Activated CD8-positive, alpha-beta T cell treated with anti-CD3 and anti-CD28 coated beads for 36 hours (primary cell): ENCODE data around the gene CALHM1. TPM values are rescaled to one million over a fixed set of nuclear protein-coding genes. Genes with fewer than 3 reads are reported as not detected.

Experiments
- ATAC-seq: fragments of 200-7000 bp; cut with Tn5 transposase; one replicate; pipeline ENCODE4 v1.10.0; 2021; ENCODE audit warnings: mild to moderate bottlenecking, moderate library complexity
- CTCF ChIA-PET: fragments of 350-600 bp; sonication (Branson Sonifier 250); formaldehyde crosslinking; loops from one replicate; lab custom pipeline; 2021; ENCODE audit warnings: antibody characterized with exemption; lab: Charles Lee
- POLR2A ChIA-PET: fragments of 350-600 bp; sonication (Branson Sonifier 250); formaldehyde crosslinking; loops from one replicate; lab custom pipeline; 2021; ENCODE audit warnings: antibody characterized with exemption; lab: Charles Lee
- DNase-seq: peaks from one replicate; pipeline ENCODE4 v3.0.0-alpha.2; 2020
- H3K27ac Mint-ChIP-seq: one replicate; pipeline ENCODE4 v1.8.0; 2021; ENCODE audit warnings: mild to moderate bottlenecking, mixed read lengths
- H3K27me3 Mint-ChIP-seq: one replicate; pipeline ENCODE4 v1.8.0; 2021; ENCODE audit warnings: mixed read lengths
- H3K36me3 Mint-ChIP-seq: one replicate; pipeline ENCODE4 v1.8.0; 2021; ENCODE audit warnings: low read depth, mixed read lengths
- H3K4me1 Mint-ChIP-seq: one replicate; pipeline ENCODE4 v1.8.0; 2021; ENCODE audit warnings: low read depth, mixed read lengths
- H3K4me3 Mint-ChIP-seq: one replicate; pipeline ENCODE4 v1.8.0; 2021; ENCODE audit warnings: mild to moderate bottlenecking, moderate library complexity, mixed read lengths
- H3K9me3 Mint-ChIP-seq: one replicate; pipeline ENCODE4 v1.8.0; 2021; ENCODE audit warnings: mixed read lengths
- intact Hi-C: fragments of 100-400 bp; cut with micrococcal nuclease; formaldehyde crosslinking; loops from one replicate; pipeline ENCODE4 v1.10.0; 2022
- total RNA-seq, 2 experiments: library from RNA; stranded (reverse); gene quantifications; one replicate each; pipeline ENCODE4 v1.2.3, GENCODE V29; 2021
- TF ChIP-seq, protein P1 (sequence below): fragments of 200-600 bp; IDR thresholded peaks from one replicate; pipeline ENCODE4 v1.8.0; 2022; ENCODE audit warnings: antibody characterized with exemption, mild to moderate bottlenecking

CALHM1 gene
- total RNA-seq, 2 experiments from 2014 or later = not detected

DNA sequence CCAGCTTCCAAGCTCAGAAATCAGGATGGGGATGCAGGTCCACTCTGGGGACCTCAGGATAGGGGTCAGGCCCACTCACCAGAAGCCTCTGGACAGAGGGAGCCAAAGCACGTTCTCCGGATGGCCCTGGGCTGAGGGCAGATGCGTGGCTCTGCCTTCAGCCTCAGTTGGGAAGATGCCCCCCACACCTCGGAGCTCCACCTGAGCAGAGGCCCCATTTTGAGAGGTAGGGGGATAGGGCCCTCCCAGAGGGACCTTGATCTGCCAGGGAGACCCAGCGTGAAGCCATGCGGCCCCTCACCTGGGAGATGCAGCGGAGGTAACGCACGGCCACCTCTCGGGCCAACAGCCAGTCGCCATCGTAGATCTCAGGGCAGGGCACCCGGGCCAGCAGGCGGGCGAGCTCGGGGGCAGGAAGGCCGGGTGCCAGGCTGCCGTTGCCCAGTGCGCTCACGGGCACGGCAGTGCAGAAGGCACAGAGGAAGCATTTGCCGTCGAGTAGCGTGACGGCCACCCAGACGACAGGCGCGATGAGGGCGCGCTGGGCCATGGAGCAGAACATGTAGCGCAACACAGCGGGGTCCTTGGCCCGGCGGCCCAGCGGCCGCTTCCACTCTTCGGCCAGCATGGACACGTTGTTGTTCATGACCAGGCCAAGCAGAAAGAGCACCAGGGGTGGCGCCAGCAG lies 660 bp downstream of the CALHM1 start:
- no peak overlapping the region for H3K4me3 Mint-ChIP-seq
- DNase-seq (no peak), ATAC-seq (no peak)
- intact Hi-C loops = no loop called here
- TF ChIP-seq, protein P1, sequence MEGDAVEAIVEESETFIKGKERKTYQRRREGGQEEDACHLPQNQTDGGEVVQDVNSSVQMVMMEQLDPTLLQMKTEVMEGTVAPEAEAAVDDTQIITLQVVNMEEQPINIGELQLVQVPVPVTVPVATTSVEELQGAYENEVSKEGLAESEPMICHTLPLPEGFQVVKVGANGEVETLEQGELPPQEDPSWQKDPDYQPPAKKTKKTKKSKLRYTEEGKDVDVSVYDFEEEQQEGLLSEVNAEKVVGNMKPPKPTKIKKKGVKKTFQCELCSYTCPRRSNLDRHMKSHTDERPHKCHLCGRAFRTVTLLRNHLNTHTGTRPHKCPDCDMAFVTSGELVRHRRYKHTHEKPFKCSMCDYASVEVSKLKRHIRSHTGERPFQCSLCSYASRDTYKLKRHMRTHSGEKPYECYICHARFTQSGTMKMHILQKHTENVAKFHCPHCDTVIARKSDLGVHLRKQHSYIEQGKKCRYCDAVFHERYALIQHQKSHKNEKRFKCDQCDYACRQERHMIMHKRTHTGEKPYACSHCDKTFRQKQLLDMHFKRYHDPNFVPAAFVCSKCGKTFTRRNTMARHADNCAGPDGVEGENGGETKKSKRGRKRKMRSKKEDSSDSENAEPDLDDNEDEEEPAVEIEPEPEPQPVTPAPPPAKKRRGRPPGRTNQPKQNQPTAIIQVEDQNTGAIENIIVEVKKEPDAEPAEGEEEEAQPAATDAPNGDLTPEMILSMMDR = no peak
- H3K36me3 Mint-ChIP-seq = no peaks in the 10 kb centered on the region
- CTCF ChIA-PET = interaction anchor here (1.6 kb wide), 1 partner anchor 12 kb away, joined by 4 read pairs; no protein-coding TSS in a partner anchor
- no peaks in the 10 kb centered on the region for H3K9me3 Mint-ChIP-seq
- peaks cover 8% of the 10 kb centered on the region for H3K4me1 Mint-ChIP-seq
- POLR2A ChIA-PET = interaction anchor here (1.0 kb wide), 1 partner anchor 35 kb away, joined by 4 read pairs; no protein-coding TSS in a partner anchor
- no peak overlapping the region for H3K27ac Mint-ChIP-seq
- H3K27me3 Mint-ChIP-seq = no peaks in the 10 kb centered on the region

DNA sequence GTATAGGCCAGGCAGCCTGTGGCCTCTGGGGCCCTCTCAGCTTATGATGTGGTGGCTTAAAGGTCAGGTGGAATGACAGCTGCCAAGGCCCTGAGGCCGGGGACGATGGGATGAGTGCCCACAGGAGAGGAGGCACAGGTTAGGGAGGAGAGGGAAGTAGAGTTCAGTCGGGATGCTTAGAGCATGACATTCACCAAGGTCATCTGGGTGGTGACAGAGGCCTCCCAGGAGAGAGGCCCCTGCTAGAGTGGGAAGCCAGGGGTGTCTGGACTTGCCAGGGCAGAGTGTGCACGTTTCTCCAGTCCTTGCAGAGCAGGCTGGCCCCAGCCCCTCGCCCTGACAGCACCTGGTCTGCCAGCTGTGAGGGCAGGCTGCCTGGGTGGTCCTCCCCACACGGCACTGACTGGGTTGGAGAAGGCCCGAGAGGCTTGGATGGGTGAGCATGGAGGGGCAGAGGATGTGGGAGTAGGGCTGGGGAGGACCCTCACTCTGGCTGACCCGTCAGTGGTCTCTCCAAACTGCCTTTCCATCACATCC lies 1.5 kb downstream of the CALHM1 start:
- CTCF ChIA-PET = no interaction called here
- no peak overlapping the region for H3K4me3 Mint-ChIP-seq
- POLR2A ChIA-PET = no interaction called here

DNA sequence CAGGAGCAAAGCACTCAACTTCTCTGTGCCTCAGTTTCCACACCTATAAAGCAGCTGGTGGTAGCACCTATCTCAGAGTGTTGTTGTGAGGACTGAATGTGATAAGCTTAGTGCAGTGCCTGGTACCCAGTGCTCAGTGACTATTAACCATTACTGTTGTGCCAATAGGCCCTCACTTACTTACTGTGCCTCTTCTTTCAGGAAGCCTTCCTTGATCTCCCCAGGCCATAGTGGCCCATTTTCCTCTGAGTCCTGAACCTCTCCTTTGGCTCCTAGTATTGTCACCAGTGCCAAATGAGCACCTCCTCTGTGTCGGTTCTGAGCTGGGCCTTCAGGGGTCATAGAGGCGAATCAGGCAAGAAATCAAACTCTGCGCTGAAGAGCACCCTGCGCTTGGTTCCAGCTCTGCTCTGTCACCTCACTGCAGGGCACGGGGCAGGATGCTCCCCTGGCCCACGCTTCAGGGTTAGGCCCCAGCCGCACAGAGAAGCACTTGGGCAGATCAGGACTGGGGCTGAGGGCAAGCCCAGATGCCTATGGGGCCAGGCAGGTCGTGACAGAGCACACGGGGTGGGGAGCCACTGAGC lies 2.5 kb downstream of the CALHM1 start:
- Mint-ChIP-seq H3K36me3 (no peaks in the 10 kb centered on the region), H3K27ac (no peak overlapping the region), H3K4me3 (no peak overlapping the region), H3K27me3 (no peaks in the 10 kb centered on the region), H3K9me3 (no peaks in the 10 kb centered on the region), H3K4me1 (peaks cover 19% of the 10 kb centered on the region)
- intact Hi-C loops = no loop called here
- POLR2A ChIA-PET = interaction anchor here (1.0 kb wide), 1 partner anchor 12 kb away, joined by 3 read pairs; no protein-coding TSS in a partner anchor
- CTCF ChIA-PET = interaction anchor here (1.0 to 2.2 kb wide), 3 partner anchors 21 to 30 kb away, joined by 3 to 6 read pairs (median 4); no protein-coding TSS in a partner anchor
- no peak for DNase-seq
- TF ChIP-seq, protein P1 = no peak
- no peak for ATAC-seq

More for the DNA sequence above, 1.5 kb downstream of the CALHM1 start:
- DNase-seq (no peak), ATAC-seq (no peak)
- H3K9me3 Mint-ChIP-seq = no peaks in the 10 kb centered on the region
- no peak overlapping the region for H3K27ac Mint-ChIP-seq
- peaks cover 15% of the 10 kb centered on the region for H3K4me1 Mint-ChIP-seq
- intact Hi-C loops = no loop called here
- H3K36me3 Mint-ChIP-seq = no peaks in the 10 kb centered on the region
- no peaks in the 10 kb centered on the region for H3K27me3 Mint-ChIP-seq
- TF ChIP-seq, protein P1 = no peak

DNA sequence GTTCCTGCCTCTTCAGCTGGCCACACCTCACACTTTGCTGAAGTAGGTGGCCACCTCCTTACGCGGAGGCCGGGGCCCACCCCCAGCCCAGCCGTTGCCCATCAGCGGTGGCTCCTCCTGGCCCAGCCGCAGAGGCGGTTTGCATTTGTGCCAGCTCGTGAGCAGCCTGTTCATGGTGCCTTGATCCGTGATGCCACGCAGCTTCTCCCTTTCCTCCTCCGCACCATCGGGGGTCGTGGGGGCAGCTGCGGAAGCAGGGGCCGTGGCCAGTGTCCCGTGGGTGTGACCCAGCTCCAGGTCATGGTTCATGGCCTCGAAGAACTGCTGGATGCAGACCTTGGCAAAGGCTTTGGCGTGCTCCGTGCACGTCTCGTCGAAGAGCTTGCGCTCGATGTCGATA lies 3.5 kb downstream of the CALHM1 start:
- ChIA-PET POLR2A (interaction anchor here (1.0 to 1.6 kb wide), 3 partner anchors 10 to 37 kb away, joined by 3 to 5 read pairs (median 3); no protein-coding TSS in a partner anchor), CTCF (interaction anchor here (1.0 to 2.2 kb wide), 4 partner anchors 26 to 138 kb away, joined by 3 to 6 read pairs (median 4); no protein-coding TSS in a partner anchor)
- H3K4me1 Mint-ChIP-seq = peaks cover 28% of the 10 kb centered on the region
- no peaks in the 10 kb centered on the region for H3K27me3 Mint-ChIP-seq
- ATAC-seq (no peak), DNase-seq (no peak)
- no peak overlapping the region for H3K4me3 Mint-ChIP-seq
- TF ChIP-seq, protein P1 = no peak
- H3K36me3 Mint-ChIP-seq = no peaks in the 10 kb centered on the region
- no peak overlapping the region for H3K27ac Mint-ChIP-seq
- no peaks in the 10 kb centered on the region for H3K9me3 Mint-ChIP-seq
- intact Hi-C loops = no loop called here
